Left ventricle myocardium inferior (tissue), 1 donor: ENCODE results near the gene USF3. TPM values are rescaled to one million over a fixed set of nuclear protein-coding genes. Genes with fewer than 3 reads are reported as not detected.

Experiments
- DNase-seq: peaks from one replicate; pipeline ENCODE4 v3.0.0-alpha.2; 2020
- H3K27ac ChIP-seq: fragments of 200-600 bp; replicated peaks from 2 replicates; pipeline ENCODE4 v1.8.0; 2021
- H3K27me3 ChIP-seq: fragments of 200-600 bp; 2 replicates; pipeline ENCODE4 v1.8.0; 2021; ENCODE audit warnings: low read depth
- H3K36me3 ChIP-seq: fragments of 200-600 bp; 2 replicates; pipeline ENCODE4 v1.8.0; 2021
- H3K4me1 ChIP-seq: fragments of 200-600 bp; 2 replicates; pipeline ENCODE4 v1.8.0; 2021
- H3K4me3 ChIP-seq: fragments of 200-600 bp; 2 replicates; pipeline ENCODE4 v1.8.0; 2021; ENCODE audit warnings: mild to moderate bottlenecking, moderate library complexity
- H3K9me3 ChIP-seq: fragments of 200-600 bp; replicated peaks from 2 replicates; pipeline ENCODE4 v1.8.0; 2021
- CTCF ChIP-seq: fragments of 200-600 bp; IDR thresholded peaks from 2 replicates; pipeline ENCODE4 v1.8.0; 2021; ENCODE audit warnings: antibody characterized with exemption, mild to moderate bottlenecking, borderline replicate concordance
- intact Hi-C: fragments of 100-400 bp; cut with micrococcal nuclease; formaldehyde crosslinking; loops from one replicate; pipeline ENCODE4 v1.11.0; 2022
- total RNA-seq: library from RNA; stranded (reverse); fragmentation: NEBNext Ultra II Directional; extraction: Animal tissue kit (Norgen Biotek cat#: 25700); gene quantifications from one replicate; pipeline ENCODE4 v1.2.1, GENCODE V29; 2021
- donor health status: DM: no; HTN: yes; CAD: no; lungs with severe emphysema.

The USF3 gene
- total RNA-seq, 1 donor from 2014 or later, result 13.4 TPM

- H3K27me3 ChIP-seq, result no peaks in the 10 kb centered on the region
- intact Hi-C loops, result no loop called here
- H3K36me3 ChIP-seq, result no peaks in the 10 kb centered on the region
- peak overlapping the region; percentile 100 for H3K27ac ChIP-seq
- peak; percentile 38 for TF ChIP-seq CTCF
- H3K4me1 ChIP-seq, result peaks cover 61% of the 10 kb centered on the region
- H3K9me3 ChIP-seq, result no peaks in the 10 kb centered on the region
- H3K4me3 ChIP-seq, result peak overlapping the region; percentile 88
- DNase-seq, result peak; percentile 99
Observed at GRCh38 chr3:113696658-113697499, 437 bp upstream of the USF3 start.

GRCh38 chr3:113695431-113695785, 1.0 kb downstream of the USF3 start:
- Histone ChIP-seq H3K4me3 (peak overlapping the region; percentile 88), H3K36me3 (no peaks in the 10 kb centered on the region), H3K4me1 (peaks cover 65% of the 10 kb centered on the region), H3K9me3 (no peaks in the 10 kb centered on the region), H3K27me3 (no peaks in the 10 kb centered on the region), H3K27ac (peak overlapping the region; percentile 100)
- TF ChIP-seq CTCF, result no peak
- intact Hi-C loops, result no loop called here
- DNase-seq, result no peak

- Histone ChIP-seq H3K36me3 (peaks cover 4% of the 10 kb centered on the region), H3K4me3 (no peak overlapping the region), H3K27ac (no peak overlapping the region), H3K27me3 (no peaks in the 10 kb centered on the region), H3K4me1 (peaks cover 40% of the 10 kb centered on the region), H3K9me3 (peaks cover 1% of the 10 kb centered on the region)
- no peak for DNase-seq
- intact Hi-C loops, result no loop called here
- no peak for TF ChIP-seq CTCF
Observed at GRCh38 chr3:113690482-113690881, 6.0 kb downstream of the USF3 start.

- Histone ChIP-seq H3K27ac (no peak overlapping the region), H3K36me3 (peaks cover 16% of the 10 kb centered on the region), H3K9me3 (peaks cover 18% of the 10 kb centered on the region), H3K4me1 (peaks cover 12% of the 10 kb centered on the region), H3K27me3 (no peaks in the 10 kb centered on the region), H3K4me3 (no peak overlapping the region)
- intact Hi-C loops, result no loop called here
- no peak for TF ChIP-seq CTCF
- DNase-seq, result no peak
Observed at GRCh38 chr3:113685956-113686721, 10.3 kb downstream of the USF3 start.

- Histone ChIP-seq H3K9me3 (peaks cover 18% of the 10 kb centered on the region), H3K36me3 (peaks cover 16% of the 10 kb centered on the region), H3K4me1 (peaks cover 11% of the 10 kb centered on the region), H3K27ac (no peak overlapping the region), H3K4me3 (no peak overlapping the region), H3K27me3 (no peaks in the 10 kb centered on the region)
- no peak for TF ChIP-seq CTCF
- DNase-seq, result no peak
- intact Hi-C loops, result no loop called here
Observed at GRCh38 chr3:113685124-113685523, 11.3 kb downstream of the USF3 start.
